Retinal pigment epithelial cell (primary cell): ENCODE results near the gene MTX3.

Experiments
- DNase-seq: peaks from one replicate; pipeline ENCODE4 v3.0.0-alpha.2; 2010; ENCODE audit warnings: low read depth
- H3K4me3 ChIP-seq: 2 replicates; pipeline ENCODE4 v1.5.1; 2011; ENCODE audit warnings: mild to moderate bottlenecking, low read length, control low read depth, moderate library complexity
- CTCF ChIP-seq: conservative IDR thresholded peaks from 2 replicates; pipeline ENCODE4 v1.5.1; 2011; ENCODE audit warnings: low read depth, low read length, control low read depth, inconsistent platforms

Gene MTX3

DNA sequence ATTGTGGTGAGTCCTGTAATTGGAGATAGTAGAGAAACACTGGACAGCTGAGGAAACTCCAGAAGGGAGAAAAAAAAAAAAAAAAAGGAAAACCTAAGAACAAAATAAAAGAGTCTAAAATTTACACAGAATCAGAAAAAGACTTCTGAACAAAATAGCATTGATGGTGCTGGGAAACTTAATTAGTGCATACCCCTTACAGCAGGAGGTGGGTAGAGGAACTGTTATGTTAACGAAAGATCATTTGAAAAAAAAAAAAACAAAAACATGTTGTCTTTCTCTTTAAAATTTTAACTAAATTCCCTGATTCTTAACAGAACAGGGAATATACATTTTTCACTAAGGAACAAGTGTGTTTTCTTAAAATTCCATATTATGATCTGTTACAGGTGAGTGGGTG, 11.6 kb upstream of the MTX3 start:
- H3K4me3 ChIP-seq = no peak overlapping the region
- TF ChIP-seq CTCF = no peak
- no peak for DNase-seq

DNA sequence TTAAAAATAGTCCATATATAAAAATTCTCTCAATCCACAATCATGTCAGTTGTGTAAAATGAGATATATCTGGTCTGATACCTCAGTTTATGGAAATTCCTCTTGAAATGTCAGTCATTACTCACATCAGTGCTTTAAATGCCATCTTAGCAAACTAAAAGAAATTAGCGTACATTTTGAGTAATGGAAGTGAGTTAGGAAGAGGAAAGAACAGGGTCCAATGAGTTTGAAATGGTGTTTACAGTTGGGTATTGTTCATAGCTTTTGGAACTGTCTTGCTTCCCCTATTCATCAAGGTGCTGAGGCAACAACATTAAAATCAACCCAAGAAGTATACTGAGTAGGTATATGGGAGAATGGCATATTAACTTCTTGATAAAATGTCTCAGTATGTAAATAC, 8.7 kb upstream of the MTX3 start:
- TF ChIP-seq CTCF = no peak
- H3K4me3 ChIP-seq = no peak overlapping the region
- DNase-seq = no peak

DNA sequence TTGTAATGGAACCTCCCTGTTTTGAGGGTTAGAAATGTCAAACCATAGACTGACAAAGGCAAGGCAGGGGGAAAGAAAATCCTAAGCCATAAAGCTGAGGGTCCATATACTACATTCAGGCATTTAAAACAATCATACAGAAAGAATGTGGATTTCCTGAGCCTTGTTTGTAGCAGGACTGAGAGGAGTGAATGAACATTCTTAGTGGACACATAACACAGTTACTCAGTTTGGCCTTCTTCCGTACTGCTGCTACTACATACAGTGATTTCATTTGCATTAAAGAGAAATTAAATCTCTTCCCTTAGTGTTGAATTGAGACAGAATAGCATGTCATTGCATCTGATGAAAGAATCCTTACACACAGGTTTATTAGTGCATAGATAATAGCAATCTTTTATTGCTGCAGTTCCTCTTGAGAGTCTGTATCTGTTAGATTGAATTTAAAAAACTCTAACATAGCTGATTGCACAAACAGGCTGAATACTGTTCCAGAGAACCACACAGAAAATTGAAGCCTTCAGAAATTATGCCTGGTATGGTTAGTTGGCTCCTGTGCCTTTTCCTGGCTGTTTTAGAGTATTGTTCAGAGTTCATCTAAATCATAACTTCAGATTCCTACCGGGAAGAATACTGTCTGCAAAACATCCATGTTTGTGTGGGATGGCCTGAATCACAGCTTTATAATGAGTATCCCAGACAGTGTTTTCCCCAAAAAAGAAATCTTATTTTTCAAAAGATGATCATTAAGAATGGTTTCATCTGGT, 2.0 kb upstream of the MTX3 start:
- H3K4me3 ChIP-seq = no peak overlapping the region
- TF ChIP-seq CTCF = no peak
- no peak for DNase-seq

GRCh38 chr5:79990205-79990597, 861 bp downstream of the MTX3 start:
- H3K4me3 ChIP-seq = peak overlapping the region; percentile 90
- no peak for DNase-seq
- TF ChIP-seq CTCF = no peak

- no peak overlapping the region for H3K4me3 ChIP-seq
- no peak for TF ChIP-seq CTCF
- no peak for DNase-seq
Measured at GRCh38 chr5:79986260-79986659, 4.8 kb downstream of the MTX3 start.

DNA sequence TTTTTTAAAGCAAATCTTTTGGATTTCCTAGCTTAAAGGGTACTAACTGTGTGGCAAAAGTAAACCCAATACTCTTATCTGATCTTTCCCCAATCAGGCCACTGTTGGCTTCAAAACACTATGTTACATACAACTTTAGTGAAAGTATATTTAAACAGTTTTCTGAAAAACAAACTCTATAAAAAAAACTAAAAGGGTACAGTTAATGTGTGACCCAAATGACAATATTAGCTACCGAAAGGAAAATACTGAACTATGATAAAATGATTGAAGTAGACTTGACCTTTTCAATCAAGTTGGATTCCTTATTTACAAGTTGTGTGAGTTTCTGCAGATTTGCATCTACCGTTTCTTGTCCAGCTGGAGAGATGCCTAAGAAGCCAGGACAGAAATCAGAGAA, 5.8 kb downstream of the MTX3 start:
- no peak for DNase-seq
- no peak for TF ChIP-seq CTCF

DNA sequence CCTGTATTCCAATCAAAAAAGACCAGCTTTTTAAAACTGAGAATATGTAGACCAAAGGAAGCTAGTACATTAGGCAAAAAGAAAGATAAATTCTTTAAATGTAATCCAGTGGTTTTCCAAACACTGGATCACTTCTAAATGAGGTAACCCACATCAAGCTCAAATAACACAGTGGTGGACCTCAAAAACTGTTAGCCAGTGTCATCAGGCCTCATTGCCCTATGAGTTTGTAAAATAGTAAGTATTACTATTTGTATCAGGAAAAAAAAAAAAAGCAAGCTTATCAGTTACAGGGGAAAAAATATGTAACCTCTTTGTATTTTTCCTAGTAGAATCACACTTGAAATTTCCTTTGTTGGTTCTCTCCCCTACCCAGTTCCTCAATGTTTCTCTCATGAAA, 6.7 kb downstream of the MTX3 start:
- no peak for DNase-seq
- no peak for TF ChIP-seq CTCF
- no peak overlapping the region for H3K4me3 ChIP-seq

More for the DNA sequence above, 5.8 kb downstream of the MTX3 start:
- H3K4me3 ChIP-seq = no peak overlapping the region
